ENCODE measurements around the gene UCP2. TPM values are rescaled to one million over a fixed set of nuclear protein-coding genes. Genes with fewer than 3 reads are reported as not detected.

The UCP2 gene
- 53.1 TPM for polyA plus RNA-seq (2012; ENCODE audit: insufficient read depth, insufficient read length, low read depth)

- H3K4me1 ChIP-seq = peaks cover 5% of the 10 kb centered on the region; the same call in 1 of the 2 replicates
- DNase-seq = peak; percentile 97
- no peaks in the 10 kb centered on the region for H3K9me3 ChIP-seq
- H3K27me3 ChIP-seq = no peaks in the 10 kb centered on the region
- TF ChIP-seq CTCF (IDR thresholded peaks at IDR 0.05; ENCODE audit: low read depth, low read length) = no peak
- peak within 1 kb of the TSS; percentile 90 for H3K4me3 ChIP-seq (ENCODE audit: low read depth, low read length)
- peaks cover 33% of the 10 kb centered on the region for H3K36me3 ChIP-seq
Observed at GRCh38 chr11:73982595-73982989, at the start of gene UCP2. Gene UCP2 (minus strand): TSS chr11:73982843. CDS start chr11:73978378, 4,465 bp downstream.

- Histone ChIP-seq H3K27me3 (no peaks in the 10 kb centered on the region), H3K9me3 (no peaks in the 10 kb centered on the region), H3K36me3 (peaks cover 26% of the 10 kb centered on the region), H3K4me3 (ENCODE audit: low read depth, low read length) (no peak overlapping the region), H3K4me1 (no peaks in the 10 kb centered on the region)
- TF ChIP-seq CTCF (IDR thresholded peaks at IDR 0.05; ENCODE audit: low read depth, low read length) = no peak
- DNase-seq = no peak
Observed at GRCh38 chr11:74030723-74031676, 48.4 kb upstream of the UCP2 start.

- no peak overlapping the region for H3K4me3 ChIP-seq (ENCODE audit: low read depth, low read length)
- no peaks in the 10 kb centered on the region for H3K27me3 ChIP-seq
- TF ChIP-seq CTCF (IDR thresholded peaks at IDR 0.05; ENCODE audit: low read depth, low read length) = no peak
- H3K9me3 ChIP-seq = no peaks in the 10 kb centered on the region
- DNase-seq = no peak
- no peaks in the 10 kb centered on the region; the same call in none of the 2 replicates for H3K36me3 ChIP-seq
- H3K4me1 ChIP-seq = no peaks in the 10 kb centered on the region
Observed at GRCh38 chr11:74025467-74026166, 43.0 kb upstream of the UCP2 start.

- no peaks in the 10 kb centered on the region for H3K27me3 ChIP-seq
- no peaks in the 10 kb centered on the region for H3K9me3 ChIP-seq
- no peak for TF ChIP-seq CTCF (IDR thresholded peaks at IDR 0.05; ENCODE audit: low read depth, low read length)
- DNase-seq = no peak
- H3K4me1 ChIP-seq = no peaks in the 10 kb centered on the region
- H3K4me3 ChIP-seq (ENCODE audit: low read depth, low read length) = no peak overlapping the region
- H3K36me3 ChIP-seq = peaks cover 7% of the 10 kb centered on the region
Observed at GRCh38 chr11:74024261-74025029, 41.8 kb upstream of the UCP2 start.

- TF ChIP-seq CTCF (IDR thresholded peaks at IDR 0.05; ENCODE audit: low read depth, low read length) = no peak
- H3K27me3 ChIP-seq = no peaks in the 10 kb centered on the region
- H3K4me1 ChIP-seq = no peaks in the 10 kb centered on the region
- no peak for DNase-seq
- H3K36me3 ChIP-seq = peaks cover 7% of the 10 kb centered on the region
- H3K9me3 ChIP-seq = no peaks in the 10 kb centered on the region
- no peak overlapping the region for H3K4me3 ChIP-seq (ENCODE audit: low read depth, low read length)
Observed at GRCh38 chr11:74023276-74023675, 40.6 kb upstream of the UCP2 start.

All from BE2C (cell line).